T-helper 1 cell (primary cell): ENCODE measurements around the gene HEXD.
A peak's percentile ranks its signal among the peaks of the same experiment; 100 is the strongest.
"Not testable (repeated sequence)": the region's sequence is repeated elsewhere in the genome, so short reads cannot be mapped to it uniquely, and the experiment has no call there.

ENCODE experiments used
- DNase-seq, 5 donors: peaks; one replicate each; pipeline ENCODE4 v3.0.0-alpha.2; 2012 to 2020
- total RNA-seq, 4 donors: gene quantifications; one replicate each; lab custom pipeline; 2026; lab: John Stamatoyannopoulos, UW

The HEXD gene
- 28.8 to 55.7 (median 45.3) reads per million in 4 donors for total RNA-seq

DNA sequence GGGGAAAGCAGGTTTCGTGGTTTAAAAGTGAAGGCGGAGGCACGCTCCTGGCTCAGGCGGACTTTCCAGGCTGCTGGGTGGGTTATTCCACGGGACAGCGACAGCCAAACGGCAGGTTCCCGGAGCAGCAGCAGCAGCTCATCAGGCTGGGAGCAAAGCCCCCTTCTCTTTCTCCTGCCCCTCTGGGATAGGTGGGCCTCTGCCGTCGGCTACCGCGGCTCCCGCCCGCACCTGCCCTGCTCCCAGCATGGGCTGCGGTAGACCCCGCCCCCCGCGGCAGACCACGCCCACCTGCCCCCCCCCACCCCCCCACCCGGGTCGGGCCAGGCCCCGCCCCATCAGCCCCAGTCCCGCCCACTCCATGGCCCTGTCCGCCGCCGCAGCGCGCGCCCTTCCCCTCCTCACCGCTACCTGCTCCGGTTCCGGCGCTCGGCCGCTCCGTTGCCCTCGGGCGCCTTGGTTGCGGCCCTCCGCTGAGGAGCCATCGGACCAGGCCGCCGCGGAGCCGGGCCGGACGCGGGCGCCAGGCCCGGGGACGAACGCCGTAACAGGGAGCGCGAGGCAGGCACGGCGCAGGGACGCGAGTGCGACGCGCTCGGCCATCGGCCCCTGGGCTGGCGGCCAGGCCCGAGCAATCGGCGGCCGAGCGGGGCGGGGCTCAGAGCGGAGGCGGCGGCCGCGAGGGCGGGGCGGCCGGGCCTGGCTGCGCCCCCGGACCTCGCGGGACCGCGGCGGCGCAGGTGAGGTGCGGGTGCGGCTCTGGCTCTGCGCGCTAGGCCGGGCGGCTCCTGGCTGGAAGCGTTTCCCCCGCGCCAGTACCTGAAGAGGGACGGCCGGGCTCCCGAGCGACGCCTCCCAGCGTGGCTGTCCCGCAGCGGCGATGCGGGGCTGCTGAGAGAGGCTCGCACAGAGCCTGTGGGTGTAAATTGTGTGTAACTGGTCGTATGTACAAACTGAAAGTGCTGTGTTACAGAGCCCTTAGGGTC, at the start of gene HEXD, which contains the start of gene OGFOD3:
HEXD (plus strand) TSS at position 347 of the 986 bp plus-strand sequence. CDS start 1,453 bp downstream, outside the sequence.
OGFOD3 (minus strand) TSS at position 586 of the 986 bp plus-strand sequence; CDS start at position 485, 101 bp downstream.
- peak; percentile 76 to 89 (median 79) for DNase-seq

DNA sequence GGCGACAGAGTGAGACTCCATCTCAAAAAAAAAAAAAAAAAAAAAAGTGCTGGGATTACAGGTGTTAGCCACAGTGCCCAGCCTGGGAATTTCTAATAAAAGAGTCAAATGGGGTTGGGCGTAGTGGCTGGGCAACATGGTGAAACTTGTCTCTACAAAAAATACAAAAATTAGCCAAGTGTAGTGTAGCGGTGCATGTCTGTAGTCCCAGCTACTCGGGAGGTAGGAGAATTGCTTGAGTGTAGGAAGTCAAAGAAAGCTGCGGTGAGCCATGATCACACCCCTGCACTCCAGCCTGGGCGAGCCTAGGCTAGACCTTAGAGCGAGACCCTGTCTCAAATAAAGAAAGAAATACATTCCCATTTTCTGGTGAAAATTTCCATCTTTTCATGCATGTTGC, 48.9 kb upstream of the HEXD start:
- no peak for DNase-seq

DNA sequence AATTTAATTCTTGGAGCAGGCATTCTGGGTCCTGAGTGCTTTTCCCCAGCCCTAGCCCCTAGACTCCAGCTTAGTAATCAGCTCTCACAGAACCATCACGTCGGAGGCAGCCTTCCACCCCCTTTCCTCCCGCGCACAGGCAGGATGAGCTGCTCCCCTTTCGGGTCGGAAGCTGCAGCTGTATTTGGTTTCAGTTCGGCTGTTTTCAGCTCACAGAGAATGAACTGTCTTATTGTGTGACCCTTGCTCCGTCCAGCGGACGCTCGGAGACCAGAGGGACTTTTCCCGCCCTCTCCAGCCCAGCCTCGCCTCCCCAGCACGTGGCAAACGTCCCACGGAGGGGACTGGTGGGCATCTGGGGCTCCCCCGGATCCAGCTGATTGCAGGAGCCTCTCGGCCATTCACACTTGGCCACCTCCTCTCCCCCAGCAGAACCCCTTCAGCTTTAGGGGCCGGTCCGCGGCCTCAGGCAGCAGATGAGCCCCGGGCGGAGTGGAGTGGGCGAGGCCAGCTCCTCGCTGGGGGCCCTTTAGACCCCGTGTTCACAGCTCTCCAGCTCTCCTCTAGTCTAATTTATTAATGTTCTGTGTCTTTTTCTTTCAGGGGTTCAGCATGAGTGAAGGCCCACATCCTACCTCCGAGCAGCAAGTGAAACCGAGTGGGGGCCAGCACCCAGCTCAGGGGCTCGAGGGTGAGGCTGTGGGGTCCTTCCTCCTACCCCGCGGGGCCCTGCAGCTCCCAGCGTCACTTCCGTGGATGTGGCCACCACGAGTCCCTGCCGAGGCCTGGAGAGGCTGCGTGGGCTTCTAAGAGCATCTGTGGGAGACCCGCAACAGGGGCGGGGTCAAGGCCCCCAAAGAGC, 47.4 kb upstream of the HEXD start:
- DNase-seq: peak in 1 of 5 donors; percentile 45

DNA sequence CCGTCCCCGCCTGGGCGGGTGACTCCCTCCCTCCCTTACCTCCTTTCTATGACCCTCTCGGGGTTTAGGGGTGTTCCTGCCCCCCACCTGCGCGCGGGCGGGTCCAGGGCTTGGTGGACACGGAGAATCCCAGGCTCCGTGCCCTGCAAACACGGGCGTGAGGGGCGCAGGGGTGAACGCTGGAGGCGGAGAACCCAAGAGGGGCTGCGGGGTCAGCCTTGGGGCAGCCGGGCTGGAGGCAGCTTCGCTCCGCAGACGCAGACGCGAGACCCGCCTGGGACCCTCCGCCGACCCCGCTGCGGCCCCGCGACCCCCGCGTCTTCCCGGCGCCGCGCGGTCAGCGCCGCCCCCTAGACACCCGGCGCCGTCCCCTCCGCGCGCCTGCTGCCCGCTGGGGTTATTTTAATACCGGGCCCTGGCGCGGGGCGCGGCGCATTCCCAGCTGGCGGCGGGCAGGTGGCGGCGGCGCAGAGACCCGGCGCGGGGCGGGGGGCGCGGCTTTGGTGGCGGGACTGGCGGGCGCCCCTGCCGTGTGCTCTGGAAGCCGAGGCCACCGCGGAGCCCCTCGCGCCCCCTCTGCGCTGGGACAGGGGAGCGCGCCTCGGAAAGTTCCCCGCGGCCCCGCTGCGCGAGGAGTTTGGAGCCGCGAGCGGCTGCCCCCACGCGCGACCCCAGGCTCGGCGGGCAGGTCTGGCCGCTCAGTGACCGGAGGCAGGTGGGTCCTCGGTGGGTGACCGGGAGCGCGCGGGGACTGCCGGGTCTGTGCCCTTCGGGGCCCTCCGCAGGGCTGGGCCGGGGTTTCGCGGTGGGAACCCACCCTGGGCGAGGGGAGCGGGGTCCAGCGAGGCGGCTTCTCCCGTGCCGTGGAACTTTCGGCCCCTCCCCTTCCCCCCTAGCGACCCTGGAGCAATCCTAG, 46.6 kb upstream of the HEXD start, which contains the start of gene UTS2R:
UTS2R (plus strand) TSS at position 433 of the 916 bp plus-strand sequence. CDS start 2,560 bp downstream, outside the sequence.
- DNase-seq: no peak

DNA sequence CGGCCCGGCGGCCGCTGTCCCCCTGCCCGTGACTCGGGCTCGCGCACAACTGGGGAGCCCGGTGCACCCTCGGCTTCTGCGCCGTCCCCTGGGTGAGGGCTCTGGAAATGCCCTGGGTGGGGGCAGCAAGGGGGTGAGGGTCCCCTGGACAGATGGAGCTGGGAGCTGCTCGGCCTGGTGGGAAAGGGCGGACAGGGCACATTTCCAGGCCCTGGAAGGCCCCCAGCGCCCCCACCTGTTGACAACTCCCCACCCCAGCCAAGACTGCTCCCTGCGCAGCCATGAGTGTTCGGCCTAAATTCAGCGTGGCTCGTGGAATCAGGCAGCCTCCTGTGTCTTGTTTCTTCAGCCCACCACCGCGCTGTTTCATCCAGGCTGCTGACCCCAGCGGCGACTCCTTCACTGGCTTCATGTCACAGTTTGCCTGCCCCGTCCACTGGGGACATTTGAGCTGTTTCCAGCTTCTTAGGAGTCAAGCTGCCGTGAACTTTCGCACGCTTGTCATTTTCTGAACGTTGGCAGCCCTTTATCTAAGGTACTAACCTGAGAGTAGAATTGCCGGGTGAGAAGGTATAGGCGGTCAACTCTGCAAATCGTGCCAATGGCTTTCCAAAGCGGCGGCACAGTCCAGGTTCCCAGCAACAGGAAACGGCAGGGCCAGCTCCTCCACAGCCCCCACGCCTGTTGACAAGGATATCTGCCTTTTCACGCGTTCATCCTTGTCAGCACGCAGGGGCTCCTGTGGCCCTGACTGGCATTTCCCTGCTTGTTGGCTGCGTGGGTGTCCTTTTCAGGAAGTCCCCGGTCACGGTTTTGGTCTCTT, 45.7 kb upstream of the HEXD start:
- DNase-seq: no peak

DNA sequence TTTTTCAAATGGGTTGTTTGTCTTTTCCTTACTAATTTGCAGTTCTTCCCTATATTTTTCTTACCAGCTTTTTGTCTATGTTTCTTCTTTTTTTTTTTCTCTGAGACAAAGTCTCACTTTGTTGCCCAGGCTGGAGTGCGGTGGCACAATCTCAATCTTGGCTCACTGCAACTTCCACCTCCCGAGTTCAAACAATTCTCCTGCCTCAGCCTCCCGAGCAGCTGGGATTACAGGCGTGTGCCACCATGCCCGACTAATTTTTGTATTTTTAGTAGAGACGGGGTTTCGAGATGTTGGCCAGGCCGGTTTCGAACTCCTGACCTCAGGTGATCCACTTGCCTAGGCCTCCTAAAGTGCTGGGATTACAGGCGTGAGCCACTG, 45.1 kb upstream of the HEXD start:
- not testable (repeated sequence) for DNase-seq

DNA sequence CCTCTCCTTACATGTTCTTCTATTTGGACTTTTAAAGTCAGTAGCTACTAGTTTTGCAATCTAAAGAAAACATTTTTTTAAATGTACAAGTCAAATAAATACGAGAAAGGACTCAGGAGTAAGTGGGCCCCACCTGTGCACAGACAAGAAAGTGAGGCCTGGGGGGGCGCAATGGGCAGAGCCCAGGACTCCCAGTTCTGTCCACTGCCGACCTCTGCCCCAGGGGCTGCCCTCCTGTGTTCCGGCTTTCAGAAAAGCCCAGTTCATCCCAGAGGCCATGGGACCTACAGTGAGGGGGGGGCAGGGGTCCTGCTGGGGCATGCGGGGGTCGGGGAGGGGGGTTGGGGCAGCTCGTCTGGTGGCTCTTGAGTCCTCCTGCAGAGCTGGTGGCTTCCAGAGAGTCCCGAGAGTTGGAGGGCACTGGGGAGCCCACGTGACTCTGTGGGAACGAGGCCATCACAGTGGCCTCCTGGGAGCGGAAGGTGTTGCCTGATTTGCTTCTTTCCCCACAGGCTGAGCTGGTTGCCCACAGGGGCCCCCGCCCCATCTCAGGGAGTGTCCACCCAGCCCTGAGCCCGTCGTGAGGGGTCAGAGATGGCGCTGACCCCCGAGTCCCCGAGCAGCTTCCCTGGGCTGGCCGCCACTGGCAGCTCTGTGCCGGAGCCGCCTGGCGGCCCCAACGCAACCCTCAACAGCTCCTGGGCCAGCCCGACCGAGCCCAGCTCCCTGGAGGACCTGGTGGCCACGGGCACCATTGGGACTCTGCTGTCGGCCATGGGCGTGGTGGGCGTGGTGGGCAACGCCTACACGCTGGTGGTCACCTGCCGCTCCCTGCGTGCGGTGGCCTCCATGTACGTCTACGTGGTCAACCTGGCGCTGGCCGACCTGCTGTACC, 44.2 kb upstream of the HEXD start:
- no peak for DNase-seq

DNA sequence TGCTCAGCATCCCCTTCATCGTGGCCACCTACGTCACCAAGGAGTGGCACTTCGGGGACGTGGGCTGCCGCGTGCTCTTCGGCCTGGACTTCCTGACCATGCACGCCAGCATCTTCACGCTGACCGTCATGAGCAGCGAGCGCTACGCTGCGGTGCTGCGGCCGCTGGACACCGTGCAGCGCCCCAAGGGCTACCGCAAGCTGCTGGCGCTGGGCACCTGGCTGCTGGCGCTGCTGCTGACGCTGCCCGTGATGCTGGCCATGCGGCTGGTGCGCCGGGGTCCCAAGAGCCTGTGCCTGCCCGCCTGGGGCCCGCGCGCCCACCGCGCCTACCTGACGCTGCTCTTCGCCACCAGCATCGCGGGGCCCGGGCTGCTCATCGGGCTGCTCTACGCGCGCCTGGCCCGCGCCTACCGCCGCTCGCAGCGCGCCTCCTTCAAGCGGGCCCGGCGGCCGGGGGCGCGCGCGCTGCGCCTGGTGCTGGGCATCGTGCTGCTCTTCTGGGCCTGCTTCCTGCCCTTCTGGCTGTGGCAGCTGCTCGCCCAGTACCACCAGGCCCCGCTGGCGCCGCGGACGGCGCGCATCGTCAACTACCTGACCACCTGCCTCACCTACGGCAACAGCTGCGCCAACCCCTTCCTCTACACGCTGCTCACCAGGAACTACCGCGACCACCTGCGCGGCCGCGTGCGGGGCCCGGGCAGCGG, 43.4 kb upstream of the HEXD start:
- no peak for DNase-seq

DNA sequence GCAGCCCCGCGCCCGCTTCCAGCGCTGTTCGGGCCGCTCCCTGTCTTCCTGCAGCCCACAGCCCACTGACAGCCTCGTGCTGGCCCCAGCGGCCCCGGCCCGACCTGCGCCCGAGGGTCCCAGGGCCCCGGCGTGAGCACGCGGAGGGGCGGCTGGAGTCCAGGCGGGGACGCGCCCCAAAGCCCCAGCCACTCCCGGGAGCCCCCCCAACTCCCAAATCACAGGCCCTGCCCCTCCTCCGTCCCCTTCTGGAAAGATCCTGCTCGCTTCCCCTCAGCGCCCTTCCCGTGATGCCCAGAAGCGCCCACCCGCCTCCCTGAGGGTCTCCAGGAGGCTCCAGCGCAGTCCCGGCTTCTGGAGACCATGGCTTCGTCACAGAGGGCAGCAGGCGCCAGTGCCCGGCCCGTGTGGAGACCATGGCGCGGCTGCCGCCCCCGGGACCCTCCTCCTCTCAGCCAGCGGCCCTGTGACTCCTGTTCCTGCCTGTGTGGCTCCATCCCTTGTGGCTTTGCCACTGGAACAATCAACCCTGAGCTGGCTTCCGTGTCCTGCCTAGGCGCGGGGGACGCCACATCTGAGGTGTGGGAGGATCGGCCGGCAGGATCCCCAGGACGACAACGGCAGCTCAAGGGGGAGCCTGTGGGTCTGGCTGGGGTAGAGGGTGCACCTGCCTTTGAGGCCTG, 42.6 kb upstream of the HEXD start:
- no peak for DNase-seq

DNA sequence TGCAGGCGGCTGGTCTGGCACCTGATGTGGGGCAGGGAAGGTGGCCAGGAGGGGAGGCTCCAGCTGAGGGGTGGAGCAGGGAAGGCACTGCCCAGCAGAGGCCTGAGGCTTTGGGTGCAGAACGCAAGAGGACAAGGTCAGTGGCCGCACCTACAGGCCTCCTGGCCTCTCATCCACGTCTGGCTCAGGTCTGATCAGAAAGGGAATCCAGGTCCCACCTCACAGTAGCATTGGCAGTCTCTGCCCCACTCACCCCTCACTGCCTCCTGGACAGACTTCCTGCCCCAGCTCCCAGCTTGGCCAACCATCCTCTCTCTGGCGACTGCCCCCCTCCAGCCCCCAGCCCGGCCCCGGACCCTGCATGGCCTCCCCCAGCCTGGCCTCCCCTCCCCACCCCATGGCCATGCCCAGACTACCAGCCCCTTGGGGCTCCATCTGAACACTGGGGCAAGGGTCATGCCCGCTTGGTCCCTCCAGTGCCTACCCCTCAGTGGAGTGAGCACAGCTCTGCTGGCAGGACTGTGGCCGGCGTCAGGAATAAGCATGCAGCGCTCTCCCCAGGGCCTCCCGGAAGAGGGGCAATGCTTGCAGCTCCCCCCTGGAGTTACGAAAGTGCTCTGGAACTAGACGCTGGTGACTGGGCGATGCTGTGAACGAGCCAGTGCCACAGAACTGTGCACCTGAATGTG, 42.0 kb upstream of the HEXD start:
- DNase-seq: peak in 1 of 5 donors; percentile 11

DNA sequence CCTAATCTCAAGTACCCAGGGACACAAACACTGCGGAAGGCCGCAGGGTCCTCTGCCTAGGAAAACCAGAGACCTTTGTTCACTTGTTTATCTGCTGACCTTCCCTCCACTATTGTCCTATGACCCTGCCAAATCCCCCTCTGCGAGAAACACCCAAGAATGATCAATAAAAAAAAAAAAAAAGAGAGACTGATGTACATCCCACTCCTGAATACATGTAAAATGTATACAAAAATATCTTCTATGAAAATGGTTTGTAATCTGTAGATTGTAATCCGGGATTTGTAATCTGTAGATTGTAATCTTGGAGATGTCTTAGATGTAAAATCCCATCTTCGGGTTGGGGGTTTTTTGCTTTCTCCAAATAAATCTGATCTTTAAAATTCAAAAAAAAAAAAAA, 40.9 kb upstream of the HEXD start:
- not testable (repeated sequence) for DNase-seq

DNA sequence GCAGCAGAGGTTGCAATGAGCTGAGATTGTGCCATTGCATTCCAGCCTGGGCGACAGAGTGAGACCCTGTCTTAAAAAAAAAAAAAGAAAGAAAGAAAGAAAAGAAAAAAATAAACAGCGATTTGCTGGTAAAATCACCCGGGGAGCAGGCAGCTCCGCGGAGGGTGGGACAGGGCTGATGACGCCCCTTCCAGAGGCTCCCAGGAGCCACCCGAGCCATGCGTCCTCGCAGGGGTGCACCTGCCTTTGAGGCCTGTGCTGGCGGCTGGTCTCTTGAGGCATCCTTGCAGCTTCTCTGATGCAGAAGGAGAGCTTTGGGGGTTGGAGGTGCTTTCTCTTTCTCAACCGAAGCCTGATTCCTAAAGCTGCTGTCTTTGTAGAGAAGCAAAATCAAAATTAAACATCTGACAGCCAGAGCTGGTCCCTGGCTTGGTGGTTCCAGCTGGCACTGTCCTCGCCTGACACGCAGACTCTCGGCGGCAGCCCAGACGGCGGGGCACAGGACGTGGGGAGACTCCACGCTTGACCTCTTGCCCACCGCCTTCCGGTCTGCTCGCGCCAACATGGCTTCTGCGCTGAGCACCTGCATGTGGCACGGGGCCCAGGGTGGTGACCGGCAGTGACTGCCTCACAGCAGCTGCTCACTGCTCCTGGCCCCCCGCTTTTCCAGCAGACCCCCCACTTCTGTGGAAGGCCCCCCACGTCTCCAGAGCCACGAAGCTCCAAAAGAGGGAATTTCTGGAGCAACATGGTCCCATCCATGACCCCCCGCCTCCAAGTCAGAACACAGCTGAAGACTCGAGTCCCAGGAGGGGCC, 40.0 kb upstream of the HEXD start:
- no peak for DNase-seq

DNA sequence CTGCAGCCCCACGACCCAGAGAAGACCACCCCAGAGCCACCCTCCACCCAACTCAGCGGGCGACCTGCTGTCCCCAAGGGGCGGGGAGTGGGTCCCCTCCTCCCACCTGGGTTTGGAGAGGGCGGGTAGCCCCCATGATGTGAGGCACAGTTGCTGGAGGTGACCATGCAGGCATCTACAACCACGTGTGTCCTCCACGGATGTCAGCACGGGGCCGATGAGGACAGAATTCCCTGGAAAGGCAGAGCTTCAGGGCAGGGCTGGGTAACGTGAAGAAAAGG, 39.5 kb upstream of the HEXD start:
- DNase-seq: no peak

DNA sequence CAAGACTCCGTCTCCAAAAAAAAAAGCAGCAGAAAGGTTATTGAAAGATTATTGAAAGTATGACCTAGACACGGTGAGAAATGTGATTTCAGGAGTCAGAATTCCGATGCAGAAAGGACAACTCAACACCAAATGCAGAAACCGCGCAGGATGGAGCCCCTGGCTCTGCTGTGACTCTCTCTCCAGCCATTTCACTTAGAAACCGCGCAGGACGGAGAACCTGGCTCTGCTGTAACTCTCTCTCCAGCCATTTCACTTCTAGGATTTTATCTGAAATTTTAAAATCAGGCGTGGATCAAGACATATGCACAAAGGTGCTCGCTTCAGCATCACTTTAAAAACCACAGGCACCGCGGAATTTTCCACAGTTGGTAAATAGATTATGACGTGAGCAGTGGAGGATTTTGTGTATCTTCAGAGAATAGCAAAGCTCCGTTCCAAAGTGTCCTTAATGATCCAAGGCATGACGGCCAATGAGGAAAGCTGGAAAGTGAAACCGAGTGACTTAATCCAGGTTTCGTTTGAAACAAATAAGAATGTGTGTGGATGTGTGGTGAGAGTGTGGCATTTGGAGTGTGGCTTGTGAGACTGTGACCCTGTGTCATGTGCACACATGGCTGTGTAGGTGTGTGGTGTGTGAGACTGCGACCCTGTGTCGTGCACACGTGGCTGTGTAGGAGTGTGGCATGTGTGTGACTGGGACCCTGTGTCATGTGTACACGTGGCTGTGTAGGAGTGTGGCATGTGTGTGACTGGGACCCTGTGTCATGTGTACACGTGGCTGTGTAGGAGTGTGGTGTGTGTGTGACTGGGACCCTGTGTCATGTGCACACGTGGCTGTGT, 37.1 kb upstream of the HEXD start:
- no peak for DNase-seq

DNA sequence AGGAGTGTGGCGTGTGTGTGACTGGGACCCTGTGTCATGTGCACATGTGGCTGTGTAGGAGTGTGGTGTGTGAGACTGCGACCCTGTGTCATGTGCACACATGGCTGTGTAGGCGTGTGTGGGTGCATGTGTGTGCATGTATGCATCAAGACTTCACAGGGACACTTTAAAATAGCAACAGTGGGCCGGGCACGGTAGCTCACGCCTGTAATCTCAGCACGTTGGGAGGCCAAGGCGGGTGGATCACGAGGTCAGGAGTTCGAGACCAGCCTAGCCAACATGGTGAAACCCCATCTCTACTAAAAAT, 36.5 kb upstream of the HEXD start:
- not testable (repeated sequence) for DNase-seq

DNA sequence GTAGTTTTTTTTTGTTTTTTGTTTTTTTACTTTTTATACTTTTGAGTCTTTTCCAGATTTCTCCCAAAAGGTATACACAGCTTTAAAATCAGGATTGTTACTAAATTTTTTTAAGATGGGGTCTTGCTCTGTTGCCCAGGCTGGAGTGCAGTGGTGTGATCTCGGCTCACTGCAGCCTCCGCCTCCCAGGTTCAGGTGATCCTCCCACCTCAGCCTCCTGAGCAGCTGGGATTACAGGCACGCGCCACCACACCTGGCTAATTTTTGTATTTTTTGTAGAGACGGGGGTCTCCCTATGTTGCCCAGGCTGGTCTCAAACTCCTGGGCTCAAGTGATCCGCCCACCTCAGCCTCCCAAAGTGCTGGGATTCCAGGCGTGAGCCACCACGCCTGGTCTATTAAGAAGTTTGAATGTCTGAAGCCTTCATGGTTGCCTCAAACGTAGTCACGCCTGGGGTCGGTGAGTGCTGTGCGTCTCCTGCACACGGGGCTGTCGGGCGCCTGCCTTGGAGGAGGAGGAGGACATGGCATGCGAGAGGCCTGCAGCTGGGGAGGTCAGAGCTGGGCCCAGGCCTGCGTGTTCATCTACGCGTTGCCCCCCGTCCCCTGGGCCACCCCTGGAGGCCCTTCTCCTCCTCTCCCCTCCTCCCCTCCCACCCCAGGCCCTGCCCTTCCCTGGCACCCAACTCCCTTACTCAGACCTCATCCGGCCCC, 35.8 kb upstream of the HEXD start:
- DNase-seq: not testable (repeated sequence)
